Loucy (cell line): ENCODE results near the gene ADIPOQ.

Source experiments
- CTCF ChIP-seq: fragments of 200-600 bp; sonication (generic); conservative IDR thresholded peaks from 2 replicates; pipeline ENCODE4 v1.5.1; 2014; ENCODE audit warnings: mild to moderate bottlenecking, antibody characterized with exemption, low read length
- EZH2phosphoT487 ChIP-seq: fragments of 200-600 bp; IDR thresholded peaks from 2 replicates; pipeline ENCODE4 v1.6.1; 2018; ENCODE audit warnings: antibody characterized with exemption, mild to moderate bottlenecking, moderate library complexity, borderline replicate concordance

GRCh38 chr3:186842426-186843038, at the start of gene ADIPOQ:
- no peak for TF ChIP-seq CTCF
- no peak for TF ChIP-seq EZH2phosphoT487
